ENCODE results near the gene ABCG5.

- TF ChIP-seq EZH2phosphoT487 (IDR thresholded peaks at IDR 0.05; ENCODE audit: borderline replicate concordance) (no peak), CTCF (conservative IDR thresholded peaks at IDR 0.05; ENCODE audit: low read length) (no peak)
Observed at GRCh38 chr2:43826305-43827250, 12.1 kb downstream of the ABCG5 start.
